ENCODE data around the gene TAF3.

DNA sequence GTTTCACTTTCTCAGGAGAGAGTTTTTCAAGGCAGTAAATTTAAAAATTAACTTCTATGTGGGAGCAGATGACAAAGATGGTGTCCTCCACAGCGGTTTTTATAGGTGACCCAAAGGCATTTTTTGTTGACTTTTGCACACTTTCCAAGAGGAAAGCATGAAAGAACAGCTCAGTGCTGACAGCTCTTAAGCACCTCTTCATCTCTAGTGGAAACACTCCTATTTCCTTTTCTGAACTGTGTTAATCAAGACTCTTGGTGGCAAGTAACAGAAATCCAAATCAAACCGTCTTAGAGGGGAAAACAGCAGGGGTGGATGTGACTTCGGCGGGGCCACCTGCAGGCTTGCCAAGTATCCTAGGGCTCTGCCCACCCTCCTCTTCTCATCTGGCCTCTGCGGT, 164.4 kb downstream of the TAF3 start:
- TF ChIP-seq, protein P1, sequence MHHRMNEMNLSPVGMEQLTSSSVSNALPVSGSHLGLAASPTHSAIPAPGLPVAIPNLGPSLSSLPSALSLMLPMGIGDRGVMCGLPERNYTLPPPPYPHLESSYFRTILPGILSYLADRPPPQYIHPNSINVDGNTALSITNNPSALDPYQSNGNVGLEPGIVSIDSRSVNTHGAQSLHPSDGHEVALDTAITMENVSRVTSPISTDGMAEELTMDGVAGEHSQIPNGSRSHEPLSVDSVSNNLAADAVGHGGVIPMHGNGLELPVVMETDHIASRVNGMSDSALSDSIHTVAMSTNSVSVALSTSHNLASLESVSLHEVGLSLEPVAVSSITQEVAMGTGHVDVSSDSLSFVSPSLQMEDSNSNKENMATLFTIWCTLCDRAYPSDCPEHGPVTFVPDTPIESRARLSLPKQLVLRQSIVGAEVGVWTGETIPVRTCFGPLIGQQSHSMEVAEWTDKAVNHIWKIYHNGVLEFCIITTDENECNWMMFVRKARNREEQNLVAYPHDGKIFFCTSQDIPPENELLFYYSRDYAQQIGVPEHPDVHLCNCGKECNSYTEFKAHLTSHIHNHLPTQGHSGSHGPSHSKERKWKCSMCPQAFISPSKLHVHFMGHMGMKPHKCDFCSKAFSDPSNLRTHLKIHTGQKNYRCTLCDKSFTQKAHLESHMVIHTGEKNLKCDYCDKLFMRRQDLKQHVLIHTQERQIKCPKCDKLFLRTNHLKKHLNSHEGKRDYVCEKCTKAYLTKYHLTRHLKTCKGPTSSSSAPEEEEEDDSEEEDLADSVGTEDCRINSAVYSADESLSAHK (tag by site-specific recombination; IDR thresholded peaks at IDR 0.05), result no peak
- TF ChIP-seq CTCF (tag by site-specific recombination; IDR thresholded peaks at IDR 0.05) (no peak), ZNF202 (tag by site-specific recombination; IDR thresholded peaks at IDR 0.05; ENCODE audit: borderline replicate concordance) (no peak), ZNF704 (tag by site-specific recombination; IDR thresholded peaks at IDR 0.05) (no peak), ZNF155 (tag by site-specific recombination; IDR thresholded peaks at IDR 0.05) (no peak), ZNF114 (tag by site-specific recombination; IDR thresholded peaks at IDR 0.05) (no peak), EGR2 (tag by site-specific recombination; IDR thresholded peaks at IDR 0.05; ENCODE audit: low read depth) (no peak), YY1 (tag by site-specific recombination; IDR thresholded peaks at IDR 0.05) (no peak), TCF7L2 (IDR thresholded peaks at IDR 0.05; ENCODE audit: borderline replicate concordance, low read depth, low read length) (no peak), RBAK (tag by site-specific recombination; IDR thresholded peaks at IDR 0.05) (no peak), ZNF624 (tag by site-specific recombination; IDR thresholded peaks at IDR 0.05) (no peak), ZNF175 (tag by site-specific recombination; IDR thresholded peaks at IDR 0.05) (no peak)
- TF ChIP-seq, protein P2, sequence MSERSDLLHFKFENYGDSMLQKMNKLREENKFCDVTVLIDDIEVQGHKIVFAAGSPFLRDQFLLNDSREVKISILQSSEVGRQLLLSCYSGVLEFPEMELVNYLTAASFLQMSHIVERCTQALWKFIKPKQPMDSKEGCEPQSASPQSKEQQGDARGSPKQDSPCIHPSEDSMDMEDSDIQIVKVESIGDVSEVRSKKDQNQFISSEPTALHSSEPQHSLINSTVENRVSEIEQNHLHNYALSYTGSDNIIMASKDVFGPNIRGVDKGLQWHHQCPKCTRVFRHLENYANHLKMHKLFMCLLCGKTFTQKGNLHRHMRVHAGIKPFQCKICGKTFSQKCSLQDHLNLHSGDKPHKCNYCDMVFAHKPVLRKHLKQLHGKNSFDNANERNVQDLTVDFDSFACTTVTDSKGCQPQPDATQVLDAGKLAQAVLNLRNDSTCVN (tag by site-specific recombination; optimal IDR thresholded peaks at IDR 0.05), result no peak
- TF ChIP-seq, protein P3, sequence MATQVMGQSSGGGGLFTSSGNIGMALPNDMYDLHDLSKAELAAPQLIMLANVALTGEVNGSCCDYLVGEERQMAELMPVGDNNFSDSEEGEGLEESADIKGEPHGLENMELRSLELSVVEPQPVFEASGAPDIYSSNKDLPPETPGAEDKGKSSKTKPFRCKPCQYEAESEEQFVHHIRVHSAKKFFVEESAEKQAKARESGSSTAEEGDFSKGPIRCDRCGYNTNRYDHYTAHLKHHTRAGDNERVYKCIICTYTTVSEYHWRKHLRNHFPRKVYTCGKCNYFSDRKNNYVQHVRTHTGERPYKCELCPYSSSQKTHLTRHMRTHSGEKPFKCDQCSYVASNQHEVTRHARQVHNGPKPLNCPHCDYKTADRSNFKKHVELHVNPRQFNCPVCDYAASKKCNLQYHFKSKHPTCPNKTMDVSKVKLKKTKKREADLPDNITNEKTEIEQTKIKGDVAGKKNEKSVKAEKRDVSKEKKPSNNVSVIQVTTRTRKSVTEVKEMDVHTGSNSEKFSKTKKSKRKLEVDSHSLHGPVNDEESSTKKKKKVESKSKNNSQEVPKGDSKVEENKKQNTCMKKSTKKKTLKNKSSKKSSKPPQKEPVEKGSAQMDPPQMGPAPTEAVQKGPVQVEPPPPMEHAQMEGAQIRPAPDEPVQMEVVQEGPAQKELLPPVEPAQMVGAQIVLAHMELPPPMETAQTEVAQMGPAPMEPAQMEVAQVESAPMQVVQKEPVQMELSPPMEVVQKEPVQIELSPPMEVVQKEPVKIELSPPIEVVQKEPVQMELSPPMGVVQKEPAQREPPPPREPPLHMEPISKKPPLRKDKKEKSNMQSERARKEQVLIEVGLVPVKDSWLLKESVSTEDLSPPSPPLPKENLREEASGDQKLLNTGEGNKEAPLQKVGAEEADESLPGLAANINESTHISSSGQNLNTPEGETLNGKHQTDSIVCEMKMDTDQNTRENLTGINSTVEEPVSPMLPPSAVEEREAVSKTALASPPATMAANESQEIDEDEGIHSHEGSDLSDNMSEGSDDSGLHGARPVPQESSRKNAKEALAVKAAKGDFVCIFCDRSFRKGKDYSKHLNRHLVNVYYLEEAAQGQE (tag by site-specific recombination; IDR thresholded peaks at IDR 0.05), result no peak

Data from HEK293 (cell line).